Mesodermal cell (in vitro differentiated cells): ENCODE results near the gene APBA2.

Source experiments
- H3K27ac ChIP-seq: 2 replicates; pipeline ENCODE4 v1.7.0; 2013; ENCODE audit warnings: mild to moderate bottlenecking, low read depth, low read length, moderate library complexity; ENCODE audit not compliant: severe bottlenecking
- H3K36me3 ChIP-seq: 2 replicates; pipeline ENCODE4 v1.7.1; 2013; ENCODE audit warnings: mild to moderate bottlenecking, low read length, moderate library complexity; ENCODE audit not compliant: control insufficient read depth, insufficient read depth
- H3K4me1 ChIP-seq: one replicate; pipeline ENCODE4 v1.7.1; 2013; ENCODE audit warnings: mild to moderate bottlenecking, low read length; ENCODE audit not compliant: insufficient read depth, control insufficient read depth, poor library complexity, severe bottlenecking
- H3K4me3 ChIP-seq: 2 replicates; pipeline ENCODE4 v1.7.0; 2013; ENCODE audit warnings: low read length, control low read depth, mild to moderate bottlenecking; ENCODE audit not compliant: insufficient read depth, poor library complexity, severe bottlenecking; ENCODE audit errors: extremely low read depth
- H3K9me3 ChIP-seq: 2 replicates; pipeline ENCODE4 v1.7.1; 2013; ENCODE audit warnings: mild to moderate bottlenecking, low read length, moderate library complexity; ENCODE audit not compliant: control insufficient read depth
- WGBS, 2 experiments: methylation state at CpG; one replicate each; pipeline ENCODE4 v1.1.5; 2013; ENCODE audit warnings: missing lambda C conversion rate in 2 of 2; ENCODE audit not compliant: insufficient coverage in 2 of 2; 5-methylcytosine and 5-hydroxymethylcytosine counted together

Gene APBA2

DNA sequence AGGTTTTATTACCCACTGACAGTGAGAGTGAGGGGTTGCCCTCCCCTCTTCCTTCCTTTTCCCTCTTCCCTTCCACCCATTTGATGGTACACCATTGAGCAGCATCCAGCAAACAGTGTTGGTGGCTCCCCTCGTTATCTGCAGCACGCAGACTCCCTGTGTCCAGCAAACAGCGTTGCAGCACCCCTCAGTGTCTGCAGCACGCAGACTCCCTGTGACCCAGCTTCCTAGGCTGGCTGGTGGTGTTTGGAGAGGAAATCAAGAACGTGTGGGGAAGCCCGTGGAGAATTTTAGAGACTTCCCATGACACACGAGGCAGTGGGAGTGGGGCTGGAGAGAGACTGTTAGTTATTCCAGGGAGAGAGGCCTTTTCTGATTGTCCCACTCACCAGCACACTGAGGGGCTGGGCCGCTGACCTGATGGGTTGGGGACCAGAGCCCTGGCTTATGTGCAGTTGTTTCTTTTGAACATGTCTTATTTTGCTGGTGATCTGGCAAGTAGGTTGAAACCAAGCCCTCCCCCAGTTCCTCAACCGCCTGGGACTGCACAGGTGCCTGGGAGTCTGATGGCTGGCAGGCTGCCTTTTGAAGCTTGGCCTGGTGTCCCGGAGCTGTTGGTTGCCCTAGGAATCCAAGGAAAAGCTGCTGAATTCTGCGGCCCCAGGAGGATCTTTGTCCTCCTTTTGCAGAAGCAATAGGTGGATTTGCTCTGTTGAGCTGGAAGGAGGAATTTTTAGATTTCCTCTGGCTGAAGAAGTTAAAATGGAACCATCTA is 19.0 kb downstream of the APBA2 start:
- H3K4me1 ChIP-seq = no peaks in the 10 kb centered on the region
- no peak overlapping the region for H3K4me3 ChIP-seq
- WGBS, 2 experiments = 84 to 90% methylated on average over 7 to 9 of the region's 11 CpGs
- H3K9me3 ChIP-seq = no peaks in the 10 kb centered on the region
- H3K27ac ChIP-seq = no peak overlapping the region
- no peaks in the 10 kb centered on the region for H3K36me3 ChIP-seq

DNA sequence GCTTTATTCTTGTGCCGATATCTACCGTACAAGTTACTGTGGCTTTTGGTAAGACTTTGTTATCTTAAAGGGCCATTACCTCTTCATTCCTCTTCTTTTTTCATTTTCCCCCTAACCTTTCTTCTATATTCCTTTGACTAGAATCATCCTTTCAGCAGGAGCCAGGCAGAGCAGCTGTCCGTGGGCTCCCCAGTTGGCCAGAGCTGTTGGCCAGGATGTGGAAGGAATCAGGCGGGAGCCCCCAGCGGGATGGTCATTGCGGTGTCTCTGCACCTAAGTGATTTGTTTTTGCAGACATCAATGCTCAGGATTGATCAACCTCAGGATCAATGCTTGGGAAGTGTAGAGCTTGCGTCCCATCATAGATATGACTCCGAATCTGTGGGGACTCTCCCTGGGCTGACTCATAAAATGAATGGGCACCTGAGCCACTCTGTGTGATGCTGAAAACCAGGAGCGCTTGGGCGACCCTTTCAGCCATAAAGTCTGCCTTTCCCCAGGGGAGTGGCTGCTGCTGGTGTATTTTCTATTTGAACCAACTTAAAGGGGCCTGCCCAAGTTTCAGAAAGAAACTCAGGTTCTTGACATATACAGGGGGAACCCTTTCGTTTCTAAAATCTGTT is 21.7 kb downstream of the APBA2 start:
- no peaks in the 10 kb centered on the region for H3K9me3 ChIP-seq
- peaks cover 2% of the 10 kb centered on the region for H3K4me1 ChIP-seq
- H3K27ac ChIP-seq = no peak overlapping the region
- H3K4me3 ChIP-seq = no peak overlapping the region
- 94 to 96% methylated on average over 9 of the region's 11 CpGs for WGBS, 2 experiments
- no peaks in the 10 kb centered on the region for H3K36me3 ChIP-seq

DNA sequence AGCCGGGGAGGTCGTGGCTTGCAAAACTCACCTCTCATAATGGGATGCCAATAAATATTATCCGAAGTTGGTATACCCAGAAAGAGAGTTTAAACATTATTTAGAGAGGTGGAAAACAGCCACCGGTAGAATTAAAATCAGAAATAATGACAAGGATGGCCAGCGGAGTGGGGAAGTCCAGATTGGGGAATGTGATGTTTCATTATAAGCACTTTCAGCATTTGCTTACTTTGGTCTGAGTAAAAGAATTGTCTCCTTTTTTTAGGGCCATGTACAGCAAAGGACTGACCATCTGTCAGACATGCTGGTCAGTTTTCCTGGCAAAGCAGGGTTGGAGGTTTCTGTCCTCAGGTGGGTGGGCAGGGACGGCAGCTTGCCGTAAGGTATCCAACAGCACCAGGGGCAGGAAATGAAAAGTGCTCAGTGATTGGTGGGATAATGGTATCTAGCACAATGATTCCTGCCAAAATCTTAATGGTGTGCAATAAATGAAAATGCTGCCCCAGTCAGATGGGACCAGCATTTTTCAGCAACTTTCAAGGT is 24.3 kb downstream of the APBA2 start:
- H3K4me3 ChIP-seq = no peak overlapping the region
- H3K27ac ChIP-seq = no peak overlapping the region
- 89 to 90% methylated on average over 3 to 4 of the region's 7 CpGs for WGBS, 2 experiments
- peaks cover 7% of the 10 kb centered on the region for H3K4me1 ChIP-seq
- H3K36me3 ChIP-seq = no peaks in the 10 kb centered on the region
- no peaks in the 10 kb centered on the region for H3K9me3 ChIP-seq

DNA sequence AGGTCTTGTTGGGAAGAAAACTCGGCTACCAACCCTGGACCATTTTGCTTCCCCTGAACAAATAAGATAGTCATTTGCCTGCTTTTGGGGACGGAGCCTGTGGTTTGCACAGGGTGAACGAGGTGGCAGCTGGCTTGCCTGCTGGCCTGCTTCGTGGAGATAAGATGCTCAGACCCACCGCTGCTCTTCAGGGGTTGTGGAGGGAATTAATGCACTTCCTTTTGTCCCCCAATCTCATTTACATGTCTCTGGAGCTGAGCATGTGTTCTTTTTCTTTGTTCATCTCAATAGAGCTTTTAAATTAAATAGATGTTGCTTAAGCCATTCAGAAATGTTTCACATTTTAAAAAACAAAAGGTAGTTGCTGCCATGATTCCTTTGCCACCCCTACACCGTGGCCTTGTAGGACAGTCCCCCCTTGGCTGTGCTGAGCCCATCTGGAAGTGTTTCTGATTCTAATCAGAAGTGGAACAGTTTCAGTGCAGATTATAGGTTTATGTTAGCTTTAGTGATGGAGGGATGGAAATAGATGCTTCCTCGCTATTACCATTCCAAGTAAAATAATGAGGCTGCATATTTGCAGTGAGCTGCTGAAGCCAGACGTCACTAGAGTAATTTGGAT is 25.6 kb downstream of the APBA2 start:
- WGBS, 2 experiments = 55 to 59% methylated on average over 4 to 5 of the region's 8 CpGs
- Histone ChIP-seq H3K27ac (no peak overlapping the region), H3K9me3 (no peaks in the 10 kb centered on the region), H3K4me3 (no peak overlapping the region), H3K4me1 (peaks cover 7% of the 10 kb centered on the region), H3K36me3 (no peaks in the 10 kb centered on the region)

DNA sequence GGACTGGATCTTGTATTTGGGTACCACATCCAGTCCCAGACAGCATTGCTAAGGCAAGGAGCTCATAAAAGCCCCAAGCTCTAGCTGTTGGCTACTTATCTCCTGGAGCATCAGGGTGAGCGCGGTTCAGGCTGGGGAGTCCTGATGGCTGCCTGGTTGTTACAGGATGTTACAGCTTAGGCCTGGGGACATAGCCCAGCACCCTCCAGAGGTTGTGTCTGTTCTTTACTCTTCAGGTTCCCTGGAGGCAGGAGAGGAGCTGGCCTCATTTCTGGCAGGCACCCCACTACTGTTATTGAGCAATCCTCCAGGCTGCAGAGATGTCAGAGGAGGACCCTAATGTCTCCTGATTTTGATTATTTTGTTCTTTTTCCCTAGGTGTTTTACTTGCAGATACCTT is 26.6 kb downstream of the APBA2 start:
- no peaks in the 10 kb centered on the region for H3K36me3 ChIP-seq
- H3K9me3 ChIP-seq = no peaks in the 10 kb centered on the region
- H3K27ac ChIP-seq = no peak overlapping the region
- WGBS, 2 experiments = 79 to 80% methylated on average over 2 of the region's 2 CpGs
- H3K4me3 ChIP-seq = no peak overlapping the region
- peaks cover 7% of the 10 kb centered on the region for H3K4me1 ChIP-seq

DNA sequence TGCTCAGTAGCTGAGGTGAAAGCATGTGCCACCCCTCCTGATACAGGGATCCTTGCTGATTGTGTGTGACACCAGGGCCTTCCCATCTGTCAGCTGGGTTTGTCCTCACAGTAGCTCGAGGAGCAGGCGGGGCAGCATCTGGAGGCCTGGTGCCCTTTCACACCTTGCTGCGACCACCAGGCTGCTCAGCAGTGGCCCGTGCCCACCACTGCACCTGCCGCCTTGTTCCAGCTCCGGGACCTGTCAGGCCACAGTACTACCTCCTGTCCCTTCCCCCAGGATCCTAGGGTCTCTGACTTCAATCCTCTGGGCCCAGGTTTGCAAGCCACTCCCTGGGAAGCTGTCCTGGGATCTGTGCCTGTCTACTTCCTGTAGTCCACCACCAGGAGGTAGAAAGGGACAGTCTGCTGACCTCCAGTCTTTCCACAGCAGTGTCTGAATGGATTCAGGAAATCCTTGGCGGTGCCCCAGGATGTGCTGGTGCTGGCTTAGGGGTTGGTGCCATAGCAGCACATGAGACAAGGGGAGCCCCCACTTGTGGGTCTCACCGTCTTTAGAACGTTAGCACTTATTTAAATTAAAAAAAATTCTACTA is 27.5 kb downstream of the APBA2 start:
- H3K4me1 ChIP-seq = peaks cover 7% of the 10 kb centered on the region

DNA sequence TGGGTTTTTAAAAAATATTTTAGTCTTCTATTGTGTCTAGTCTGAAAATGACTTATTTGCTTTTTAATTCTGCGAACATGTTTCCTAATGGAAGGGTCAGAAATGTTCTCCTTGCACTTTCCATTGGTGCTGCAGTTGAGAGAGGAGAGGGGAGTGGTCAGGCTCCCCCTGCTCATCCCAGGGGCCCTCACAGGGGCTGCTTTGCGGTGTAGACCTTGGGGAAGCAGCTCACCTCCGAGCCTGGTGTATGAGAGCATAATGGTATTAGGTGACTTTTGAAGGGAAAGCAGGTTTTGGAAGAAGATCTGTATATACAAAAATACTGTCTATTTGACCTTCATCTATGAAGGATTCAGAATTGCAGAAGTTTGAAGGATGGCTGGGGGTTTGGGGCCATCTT is 28.3 kb downstream of the APBA2 start:
- peaks cover 7% of the 10 kb centered on the region for H3K4me1 ChIP-seq
- H3K9me3 ChIP-seq = no peaks in the 10 kb centered on the region
- WGBS, 2 experiments = 83 to 100% methylated on average over 1 of the region's 3 CpGs
- H3K27ac ChIP-seq = no peak overlapping the region
- H3K36me3 ChIP-seq = no peaks in the 10 kb centered on the region
- H3K4me3 ChIP-seq = no peak overlapping the region

More for the DNA sequence above, 27.5 kb downstream of the APBA2 start:
- 87 to 89% methylated on average over 6 to 9 of the region's 9 CpGs for WGBS, 2 experiments
- Histone ChIP-seq H3K36me3 (no peaks in the 10 kb centered on the region), H3K4me3 (no peak overlapping the region), H3K9me3 (no peaks in the 10 kb centered on the region), H3K27ac (no peak overlapping the region)

DNA sequence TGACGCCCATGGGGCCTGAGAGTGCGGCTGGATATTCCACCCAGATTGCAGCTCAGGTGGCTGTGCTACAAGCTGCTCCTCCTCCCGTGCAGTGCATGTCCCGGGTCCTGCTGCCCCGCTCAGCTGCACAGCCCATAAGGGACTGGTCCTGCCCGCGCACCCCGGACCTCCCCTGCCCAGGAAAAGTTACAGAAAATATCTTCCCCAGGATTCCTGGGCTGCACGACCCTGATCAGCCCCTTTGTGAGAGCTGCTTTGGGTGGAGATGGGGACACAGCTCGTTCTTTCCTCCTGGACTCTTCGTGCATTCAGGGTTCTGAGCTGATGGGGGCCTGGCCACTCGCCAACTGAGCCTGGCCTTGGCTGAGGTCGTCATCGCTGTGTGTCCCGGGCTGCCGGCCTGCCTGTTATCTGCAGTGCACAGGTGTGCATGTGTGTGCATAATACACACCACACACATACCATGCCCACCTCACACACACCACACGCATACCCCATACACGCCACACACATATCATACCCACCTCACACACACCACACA is 28.8 kb downstream of the APBA2 start:
- 88 to 91% methylated on average over 17 to 18 of the region's 18 CpGs for WGBS, 2 experiments
- peaks cover 7% of the 10 kb centered on the region for H3K4me1 ChIP-seq
- H3K4me3 ChIP-seq = no peak overlapping the region
- no peaks in the 10 kb centered on the region for H3K36me3 ChIP-seq
- no peaks in the 10 kb centered on the region for H3K9me3 ChIP-seq
- no peak overlapping the region for H3K27ac ChIP-seq

DNA sequence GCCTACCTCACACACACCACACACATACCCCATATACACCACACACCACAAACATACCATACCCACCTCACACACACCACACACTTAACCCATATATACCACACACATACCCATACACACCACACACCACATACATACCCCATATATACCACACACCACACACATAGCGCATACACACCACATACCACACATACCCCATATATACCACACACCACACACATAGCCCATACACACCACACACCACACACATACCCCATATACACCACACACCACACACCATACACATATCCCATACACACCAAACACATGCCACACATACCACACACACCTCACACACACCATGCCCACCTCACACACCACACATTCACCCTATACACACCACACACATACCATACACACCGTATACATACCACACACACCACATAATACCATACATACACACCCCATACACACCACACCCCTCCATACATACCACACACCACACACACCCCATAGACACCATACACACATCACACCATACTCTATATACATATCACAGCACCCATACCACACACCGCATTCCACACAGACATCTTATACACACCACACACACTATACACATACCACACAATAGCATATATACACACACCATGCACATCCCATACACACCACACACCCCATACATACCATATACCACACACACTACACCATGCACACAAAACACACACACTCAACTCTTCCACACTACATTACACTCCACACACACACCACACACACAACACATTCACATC is 29.5 kb downstream of the APBA2 start:
- WGBS, 2 experiments = 94 to 96% methylated on average over 3 of the region's 3 CpGs
- Histone ChIP-seq H3K4me1 (peaks cover 7% of the 10 kb centered on the region), H3K27ac (no peak overlapping the region), H3K9me3 (no peaks in the 10 kb centered on the region), H3K36me3 (no peaks in the 10 kb centered on the region), H3K4me3 (no peak overlapping the region)

DNA sequence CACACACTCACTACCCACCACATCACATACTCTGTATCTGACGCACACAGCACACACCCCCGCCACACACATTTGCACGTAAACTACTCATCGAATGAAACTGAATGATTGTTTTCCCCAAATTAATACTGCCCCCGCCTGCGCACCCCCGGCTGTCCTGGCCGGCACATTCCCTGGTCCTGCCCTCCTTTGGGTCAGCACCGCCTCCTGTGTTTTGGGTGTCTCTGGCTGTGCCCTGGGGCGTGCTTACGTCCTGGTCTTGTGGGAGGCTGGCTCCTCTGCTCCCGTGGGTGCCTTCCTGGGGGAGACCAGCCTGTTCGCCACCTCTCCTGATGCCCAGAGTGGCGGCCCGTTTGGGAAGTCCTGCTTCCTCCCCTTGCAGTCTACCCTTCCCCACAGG is 30.2 kb downstream of the APBA2 start:
- Histone ChIP-seq H3K27ac (no peak overlapping the region), H3K4me1 (peaks cover 7% of the 10 kb centered on the region), H3K4me3 (no peak overlapping the region), H3K36me3 (no peaks in the 10 kb centered on the region), H3K9me3 (no peaks in the 10 kb centered on the region)
- WGBS, 2 experiments = 90% methylated on average over 11 to 13 of the region's 15 CpGs
